Fibroblast of the aortic adventitia (primary cell): ENCODE data around the gene SBF1. TPM values are rescaled to one million over a fixed set of nuclear protein-coding genes. Genes with fewer than 3 reads are reported as not detected.

Source experiments
- DNase-seq: peaks from one replicate; pipeline ENCODE4 v3.0.0-alpha.2; 2010; ENCODE audit warnings: low read depth
- H3K4me3 ChIP-seq: 2 replicates; pipeline ENCODE4 v1.5.1; 2011; ENCODE audit warnings: low read depth, mild to moderate bottlenecking, control low read depth, low read length, moderate library complexity
- total RNA-seq: library from RNA; depleted of rRNA; stranded (reverse); fragments of >200 nt; gene quantifications from 2 replicates; pipeline ENCODE4 v1.2.3, GENCODE V29; 2012; ENCODE audit warnings: low replicate concordance
- TF ChIP-seq, protein P1 (sequence below): IDR thresholded peaks from 2 replicates; pipeline ENCODE4 v1.5.1; 2011; ENCODE audit warnings: mild to moderate bottlenecking, low read length, control low read depth, inconsistent platforms; ENCODE audit not compliant: insufficient read depth

Gene SBF1
- total RNA-seq, 1 donor, result 70.9 TPM

DNA sequence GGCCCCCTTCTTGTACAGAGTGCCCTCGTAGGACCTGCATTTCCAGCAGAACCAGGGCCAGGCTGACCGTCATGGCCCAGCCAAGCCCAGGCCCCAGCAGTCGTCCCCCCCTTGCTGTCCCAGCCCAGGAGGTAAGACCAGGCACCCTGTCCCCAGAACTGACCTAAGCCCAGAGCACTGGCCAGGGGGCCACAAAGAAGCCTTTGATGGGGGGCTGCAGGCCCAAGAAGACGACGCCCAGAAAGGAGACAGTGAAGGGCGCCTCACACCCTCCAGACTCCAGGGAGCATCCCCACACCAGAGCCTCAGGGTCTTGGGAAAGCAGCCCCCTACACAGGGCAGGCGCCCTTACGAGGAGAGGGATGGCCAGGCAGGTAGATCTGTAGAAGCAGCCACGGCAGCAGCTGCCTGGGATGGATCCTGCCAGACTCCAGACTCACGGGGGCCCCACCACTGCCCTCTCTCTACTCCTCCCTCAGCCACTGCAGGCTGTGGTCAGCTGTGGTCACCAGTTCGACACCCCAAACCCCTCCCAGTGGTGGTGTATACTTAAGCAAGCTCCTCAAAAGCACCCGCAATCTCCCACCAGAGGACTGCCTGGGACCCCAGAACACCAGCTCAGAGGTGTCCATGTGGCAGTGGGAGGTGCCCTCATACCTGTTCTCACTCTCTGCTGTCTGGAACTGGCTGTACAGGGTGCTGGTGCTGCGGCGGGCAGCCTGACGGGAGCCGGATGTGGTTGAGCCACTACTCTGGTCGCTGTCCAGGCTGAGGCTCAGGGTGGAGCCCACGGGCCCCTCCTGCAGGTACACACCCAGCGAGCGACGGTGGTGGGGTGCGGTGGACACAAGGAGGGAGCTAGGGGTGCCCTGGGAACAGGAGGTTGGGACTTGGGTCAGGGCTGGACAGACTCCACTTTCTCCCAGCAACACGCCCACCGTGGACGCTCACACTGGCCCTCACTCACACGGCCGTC, 27.0 kb downstream of the SBF1 start:
- no peak for DNase-seq
- H3K4me3 ChIP-seq, result no peak overlapping the region
- TF ChIP-seq, protein P1, sequence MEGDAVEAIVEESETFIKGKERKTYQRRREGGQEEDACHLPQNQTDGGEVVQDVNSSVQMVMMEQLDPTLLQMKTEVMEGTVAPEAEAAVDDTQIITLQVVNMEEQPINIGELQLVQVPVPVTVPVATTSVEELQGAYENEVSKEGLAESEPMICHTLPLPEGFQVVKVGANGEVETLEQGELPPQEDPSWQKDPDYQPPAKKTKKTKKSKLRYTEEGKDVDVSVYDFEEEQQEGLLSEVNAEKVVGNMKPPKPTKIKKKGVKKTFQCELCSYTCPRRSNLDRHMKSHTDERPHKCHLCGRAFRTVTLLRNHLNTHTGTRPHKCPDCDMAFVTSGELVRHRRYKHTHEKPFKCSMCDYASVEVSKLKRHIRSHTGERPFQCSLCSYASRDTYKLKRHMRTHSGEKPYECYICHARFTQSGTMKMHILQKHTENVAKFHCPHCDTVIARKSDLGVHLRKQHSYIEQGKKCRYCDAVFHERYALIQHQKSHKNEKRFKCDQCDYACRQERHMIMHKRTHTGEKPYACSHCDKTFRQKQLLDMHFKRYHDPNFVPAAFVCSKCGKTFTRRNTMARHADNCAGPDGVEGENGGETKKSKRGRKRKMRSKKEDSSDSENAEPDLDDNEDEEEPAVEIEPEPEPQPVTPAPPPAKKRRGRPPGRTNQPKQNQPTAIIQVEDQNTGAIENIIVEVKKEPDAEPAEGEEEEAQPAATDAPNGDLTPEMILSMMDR, result no peak

DNA sequence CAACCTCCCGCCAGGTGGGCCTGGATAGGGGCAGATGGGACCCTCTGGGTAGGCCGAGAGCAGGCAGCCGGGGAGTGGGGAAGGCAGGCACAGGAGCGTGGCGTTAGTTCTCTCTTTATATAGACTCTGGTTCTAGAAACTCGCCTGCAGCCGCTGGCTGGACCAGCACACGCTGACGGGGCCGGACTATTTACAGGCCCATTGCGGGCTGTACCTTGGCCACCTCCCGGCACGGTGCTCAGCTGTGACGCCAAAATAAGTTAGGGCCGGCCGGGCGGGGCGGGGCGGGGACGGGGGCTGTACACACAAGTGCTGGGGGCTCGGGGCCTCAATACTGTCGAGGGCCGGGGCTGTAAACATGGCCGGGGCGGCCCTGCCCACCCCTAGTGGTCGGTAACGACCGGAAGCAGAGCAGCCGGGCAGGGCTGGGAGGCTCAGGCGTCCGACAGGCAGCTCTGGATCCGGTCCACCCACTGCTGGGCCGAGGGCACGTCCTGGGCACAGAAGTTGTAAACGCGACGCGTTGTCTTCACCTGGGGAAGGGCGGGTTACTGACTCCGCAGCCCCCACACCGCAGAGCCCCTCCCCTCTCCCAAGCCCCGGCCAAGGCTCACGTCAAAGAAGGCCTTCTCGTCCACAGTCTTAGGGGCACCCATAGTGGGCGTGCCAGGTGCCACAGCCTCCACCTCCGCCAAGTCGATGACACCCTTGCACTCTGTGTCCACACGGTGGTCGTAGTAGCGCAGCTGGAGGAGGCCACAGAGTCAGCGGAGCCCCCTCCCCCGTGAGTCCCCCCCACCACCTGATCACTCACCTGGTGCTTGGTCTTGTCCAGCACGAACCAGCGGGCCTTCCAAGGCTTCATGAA, 27.9 kb downstream of the SBF1 start:
- TF ChIP-seq, protein P1, result no peak
- no peak for DNase-seq

DNA sequence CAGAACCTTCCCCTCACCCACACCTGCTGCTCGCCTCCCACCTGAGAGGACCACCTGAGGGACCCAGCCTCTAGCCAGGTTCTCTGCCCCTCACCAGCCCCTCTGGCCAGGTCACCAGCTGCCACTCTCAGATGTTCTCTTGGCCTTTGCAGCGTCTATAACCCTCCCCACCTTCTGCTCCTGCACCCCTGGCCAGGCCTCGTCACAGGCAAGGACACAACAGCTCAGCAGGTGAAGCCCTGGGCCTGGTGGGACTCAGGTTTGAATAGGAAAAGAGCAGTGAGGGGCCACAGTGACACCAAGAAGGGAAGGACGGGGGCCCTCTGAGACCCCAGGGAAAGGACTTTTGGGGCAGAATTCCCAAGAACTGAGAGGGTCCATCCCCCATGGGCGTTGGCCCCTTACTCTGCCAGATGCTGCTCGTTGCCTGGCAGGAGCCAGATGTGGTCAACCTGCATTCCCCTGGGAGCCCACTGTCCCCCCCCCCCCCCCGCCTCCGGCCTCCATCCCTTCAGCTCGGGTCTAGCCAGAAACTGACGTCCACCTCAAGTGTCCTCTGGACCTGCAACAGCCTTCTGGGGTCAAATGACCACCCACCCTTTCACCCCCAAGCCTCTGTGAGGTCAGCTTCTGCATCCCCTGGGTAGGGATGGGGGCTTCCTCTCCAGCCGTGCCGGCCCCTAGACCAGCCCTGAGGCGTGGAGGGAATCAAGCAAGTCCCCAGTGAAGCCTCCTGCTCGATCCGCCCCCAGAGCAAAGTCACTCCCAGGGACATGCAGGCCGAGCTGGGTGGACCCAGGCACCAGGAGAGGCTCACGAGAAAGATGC, 28.7 kb downstream of the SBF1 start:
- TF ChIP-seq, protein P1, result no peak
- H3K4me3 ChIP-seq, result no peak overlapping the region
- peak; percentile 14 for DNase-seq

More for the DNA sequence above, 27.9 kb downstream of the SBF1 start:
- no peak overlapping the region for H3K4me3 ChIP-seq

DNA sequence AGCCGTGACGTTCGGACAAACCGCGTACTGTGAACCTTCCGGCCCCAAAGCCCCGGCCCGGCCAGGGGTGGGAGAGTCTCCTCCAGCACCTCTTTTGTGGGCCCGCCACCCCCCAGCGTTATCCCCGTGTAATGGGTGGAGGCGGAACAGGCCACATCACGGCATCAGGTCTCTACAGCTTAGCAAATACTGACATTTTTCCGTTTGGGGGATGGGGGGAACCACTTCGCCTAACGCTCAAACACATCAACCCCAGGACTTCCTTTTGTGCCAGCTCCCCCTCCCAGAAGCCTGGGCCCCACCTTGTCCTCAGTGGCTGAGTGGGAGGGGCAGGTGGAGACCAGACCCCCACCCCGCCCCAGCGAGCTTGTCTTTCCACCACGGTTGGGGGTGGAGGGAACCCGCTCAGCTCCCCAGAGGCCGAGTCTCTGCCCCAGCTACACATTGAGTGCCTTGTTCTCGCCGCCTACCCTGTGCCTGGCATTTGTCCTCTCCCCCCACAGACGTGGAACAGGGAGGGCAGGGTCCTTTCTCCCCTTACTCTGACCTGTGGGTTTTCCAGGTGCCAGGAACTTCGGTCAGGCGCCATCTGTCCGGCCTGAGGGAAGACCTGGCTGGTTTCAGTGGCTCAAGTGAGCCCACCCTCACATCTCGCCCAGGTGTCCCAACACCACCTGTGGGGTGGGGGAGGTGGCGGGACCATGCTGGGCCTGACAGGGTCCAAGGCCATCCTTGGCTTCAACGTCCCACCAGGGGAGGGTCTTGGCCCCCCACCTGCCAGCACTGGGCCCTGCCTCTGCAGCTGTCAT, 29.6 kb downstream of the SBF1 start:
- TF ChIP-seq, protein P1, result no peak
- DNase-seq, result no peak
- no peak overlapping the region for H3K4me3 ChIP-seq

DNA sequence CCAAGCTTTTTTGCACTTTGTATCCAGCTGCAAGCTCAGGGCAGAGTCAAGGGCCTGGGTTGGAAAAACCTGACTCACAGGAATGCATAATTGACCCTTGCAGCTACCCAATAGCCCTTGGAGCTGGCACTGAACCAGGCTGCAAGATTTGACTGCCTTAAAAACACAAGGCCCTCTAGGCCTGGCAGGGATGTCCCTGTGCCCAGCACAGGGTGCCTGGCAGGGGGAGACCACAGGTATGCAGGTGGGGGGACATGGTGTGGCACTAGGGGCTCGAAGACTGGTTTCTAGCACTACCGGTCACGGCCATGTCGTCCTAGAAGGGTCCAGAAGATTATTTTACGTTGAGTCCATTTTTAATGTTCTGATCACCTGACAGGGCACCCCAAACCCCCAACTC, 30.2 kb downstream of the SBF1 start:
- H3K4me3 ChIP-seq, result no peak overlapping the region
- TF ChIP-seq, protein P1, result no peak
- DNase-seq, result peak; percentile 78
